ENCODE data around the gene TMEM213.

Gene TMEM213

DNA sequence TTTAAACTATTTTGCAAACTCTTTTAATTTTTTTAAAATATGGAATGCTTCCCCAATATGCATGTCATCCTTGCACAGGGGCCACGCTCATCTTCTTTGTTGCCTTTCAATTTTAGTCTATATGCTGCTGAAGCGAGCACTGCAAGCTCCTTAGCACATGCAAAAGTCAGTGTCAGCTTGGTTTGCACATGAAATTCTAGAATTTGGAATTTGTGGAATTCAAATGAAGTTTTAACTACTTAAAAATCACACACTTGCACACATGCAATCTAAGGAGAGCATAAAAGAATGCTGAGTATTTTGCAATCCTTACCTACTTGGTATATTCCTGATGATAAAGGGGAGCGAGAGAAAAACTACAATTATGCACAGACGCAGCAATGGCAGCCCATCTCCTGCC is 78.5 kb downstream of the TMEM213 start:
- TF ChIP-seq, protein P1, sequence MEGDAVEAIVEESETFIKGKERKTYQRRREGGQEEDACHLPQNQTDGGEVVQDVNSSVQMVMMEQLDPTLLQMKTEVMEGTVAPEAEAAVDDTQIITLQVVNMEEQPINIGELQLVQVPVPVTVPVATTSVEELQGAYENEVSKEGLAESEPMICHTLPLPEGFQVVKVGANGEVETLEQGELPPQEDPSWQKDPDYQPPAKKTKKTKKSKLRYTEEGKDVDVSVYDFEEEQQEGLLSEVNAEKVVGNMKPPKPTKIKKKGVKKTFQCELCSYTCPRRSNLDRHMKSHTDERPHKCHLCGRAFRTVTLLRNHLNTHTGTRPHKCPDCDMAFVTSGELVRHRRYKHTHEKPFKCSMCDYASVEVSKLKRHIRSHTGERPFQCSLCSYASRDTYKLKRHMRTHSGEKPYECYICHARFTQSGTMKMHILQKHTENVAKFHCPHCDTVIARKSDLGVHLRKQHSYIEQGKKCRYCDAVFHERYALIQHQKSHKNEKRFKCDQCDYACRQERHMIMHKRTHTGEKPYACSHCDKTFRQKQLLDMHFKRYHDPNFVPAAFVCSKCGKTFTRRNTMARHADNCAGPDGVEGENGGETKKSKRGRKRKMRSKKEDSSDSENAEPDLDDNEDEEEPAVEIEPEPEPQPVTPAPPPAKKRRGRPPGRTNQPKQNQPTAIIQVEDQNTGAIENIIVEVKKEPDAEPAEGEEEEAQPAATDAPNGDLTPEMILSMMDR (IDR thresholded peaks at IDR 0.05; ENCODE audit: insufficient read depth, low read length, poor library complexity, severe bottlenecking): no peak
- no peak for DNase-seq (ENCODE audit: extremely low read depth, insufficient read length)
- no peak overlapping the region for H3K4me3 ChIP-seq (replicated peaks; ENCODE audit: low read depth, low read length)
- H3K27me3 ChIP-seq (replicated peaks; ENCODE audit: control insufficient read depth, insufficient read depth, low read length): no peaks in the 10 kb centered on the region
- no peaks in the 10 kb centered on the region for H3K36me3 ChIP-seq (ENCODE audit: control insufficient read depth, insufficient read depth, low read length)

DNA sequence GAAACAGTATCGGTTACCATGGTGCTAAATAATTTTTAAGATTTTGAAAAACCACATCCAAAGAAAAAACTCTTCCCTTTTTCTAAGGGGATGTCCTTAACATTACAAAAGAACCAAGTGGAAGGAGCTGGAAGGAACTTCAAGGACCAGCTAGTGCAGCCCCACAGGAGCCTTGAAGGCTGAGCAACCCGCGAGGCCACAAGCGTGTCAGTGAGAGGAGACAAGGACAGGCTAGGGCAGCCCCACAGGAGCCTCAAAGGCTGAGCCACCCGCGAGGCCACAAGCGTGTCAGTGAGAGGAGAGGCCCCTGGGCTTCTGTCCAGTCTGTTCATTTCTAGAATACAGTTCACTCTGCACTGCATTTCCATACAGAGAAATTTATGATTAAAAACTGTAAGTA is 80.3 kb downstream of the TMEM213 start:
- H3K36me3 ChIP-seq (ENCODE audit: control insufficient read depth, insufficient read depth, low read length): no peaks in the 10 kb centered on the region
- TF ChIP-seq, protein P1 (IDR thresholded peaks at IDR 0.05; ENCODE audit: insufficient read depth, low read length, poor library complexity, severe bottlenecking): no peak

DNA sequence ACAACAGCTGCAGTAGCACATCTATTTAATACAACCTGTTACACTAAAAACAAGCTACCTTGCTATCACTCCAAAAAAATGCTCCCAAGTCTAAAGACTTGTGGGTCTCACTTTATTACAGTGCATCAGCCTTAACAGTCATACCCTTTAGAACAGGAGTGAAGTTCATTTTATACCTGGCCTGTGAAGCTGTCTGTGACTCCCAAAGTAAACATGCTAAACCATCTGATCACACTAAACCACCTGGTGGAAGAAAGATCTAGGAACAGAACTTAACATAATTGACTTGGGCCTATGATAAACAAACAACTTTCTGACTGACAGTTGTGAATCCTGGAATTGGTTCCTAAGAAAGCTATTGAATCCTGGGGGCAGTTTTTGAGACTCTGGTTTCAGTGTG is 81.1 kb downstream of the TMEM213 start:
- DNase-seq (ENCODE audit: extremely low read depth, insufficient read length): no peak
- no peaks in the 10 kb centered on the region for H3K36me3 ChIP-seq (ENCODE audit: control insufficient read depth, insufficient read depth, low read length)
- H3K27me3 ChIP-seq (replicated peaks; ENCODE audit: control insufficient read depth, insufficient read depth, low read length): no peaks in the 10 kb centered on the region
- H3K4me3 ChIP-seq (replicated peaks; ENCODE audit: low read depth, low read length): no peak overlapping the region
- TF ChIP-seq, protein P1 (IDR thresholded peaks at IDR 0.05; ENCODE audit: insufficient read depth, low read length, poor library complexity, severe bottlenecking): no peak

More for the DNA sequence above, 80.3 kb downstream of the TMEM213 start:
- Histone ChIP-seq H3K27me3 (replicated peaks; ENCODE audit: control insufficient read depth, insufficient read depth, low read length) (no peaks in the 10 kb centered on the region), H3K4me3 (replicated peaks; ENCODE audit: low read depth, low read length) (no peak overlapping the region)
- DNase-seq (ENCODE audit: extremely low read depth, insufficient read length): no peak

DNA sequence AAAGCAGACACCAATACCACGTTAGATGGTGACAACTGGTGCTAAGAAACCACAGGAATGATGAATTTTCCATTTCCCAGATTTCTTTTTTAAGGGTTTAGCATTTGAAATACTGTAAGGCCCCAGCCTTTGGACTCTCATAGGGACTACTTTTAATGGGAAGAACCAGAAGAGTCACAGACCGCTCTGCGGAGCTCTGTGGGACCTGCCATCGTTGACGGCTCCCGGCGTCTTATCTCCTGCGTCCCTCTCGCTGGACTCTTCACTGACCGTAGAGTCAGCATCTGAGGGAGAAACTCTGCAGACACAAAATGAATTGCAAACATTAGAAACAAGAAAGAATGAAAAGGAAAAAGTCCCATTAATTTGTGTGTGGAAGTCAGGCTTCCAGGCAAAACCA is 81.6 kb downstream of the TMEM213 start:
- Histone ChIP-seq H3K27me3 (replicated peaks; ENCODE audit: control insufficient read depth, insufficient read depth, low read length) (no peaks in the 10 kb centered on the region), H3K4me3 (replicated peaks; ENCODE audit: low read depth, low read length) (no peak overlapping the region), H3K36me3 (ENCODE audit: control insufficient read depth, insufficient read depth, low read length) (no peaks in the 10 kb centered on the region)
- DNase-seq (ENCODE audit: extremely low read depth, insufficient read length): no peak
- TF ChIP-seq, protein P1 (IDR thresholded peaks at IDR 0.05; ENCODE audit: insufficient read depth, low read length, poor library complexity, severe bottlenecking): no peak

DNA sequence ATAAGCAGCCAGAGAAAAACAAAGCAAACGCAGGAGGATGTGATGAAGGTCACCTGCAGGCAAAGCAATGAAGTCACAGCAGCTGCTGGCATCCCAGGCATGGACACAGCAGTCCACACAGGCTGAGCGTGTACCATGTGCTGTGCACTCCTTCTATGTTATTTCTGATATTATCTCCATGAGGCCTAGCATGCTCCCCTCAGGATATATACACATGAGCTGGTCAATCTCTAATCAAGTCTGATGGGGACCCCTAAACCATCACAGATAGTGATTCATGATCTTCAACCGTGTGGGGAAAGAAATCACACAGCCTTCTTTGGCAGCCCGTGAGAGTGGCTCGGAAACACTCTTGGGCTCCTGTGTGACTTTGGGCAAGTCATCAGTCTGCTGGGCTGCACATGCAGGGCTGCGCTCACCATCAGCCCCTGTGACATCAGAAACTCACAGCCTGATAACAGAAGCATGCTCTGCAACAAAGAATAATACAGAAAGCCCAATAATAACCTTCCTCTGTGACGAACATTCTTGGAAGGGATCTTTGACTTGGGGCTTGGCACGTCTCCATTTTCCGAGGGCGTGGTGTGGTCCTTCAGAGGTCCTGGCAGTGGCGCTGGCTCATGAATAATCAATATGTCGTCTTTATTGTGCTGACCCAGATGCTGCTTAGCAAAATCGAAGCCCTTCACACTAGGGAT is 83.2 kb downstream of the TMEM213 start:
- TF ChIP-seq, protein P1 (IDR thresholded peaks at IDR 0.05; ENCODE audit: insufficient read depth, low read length, poor library complexity, severe bottlenecking): no peak
- DNase-seq (ENCODE audit: extremely low read depth, insufficient read length): no peak
- Histone ChIP-seq H3K27me3 (replicated peaks; ENCODE audit: control insufficient read depth, insufficient read depth, low read length) (no peaks in the 10 kb centered on the region), H3K36me3 (ENCODE audit: control insufficient read depth, insufficient read depth, low read length) (no peaks in the 10 kb centered on the region), H3K4me3 (replicated peaks; ENCODE audit: low read depth, low read length) (no peak overlapping the region)

All from GM06990 (cell line).